GM18951 (cell line): Measurements from ENCODE around the gene PRELID3B.
A peak's percentile ranks its signal among the peaks of the same experiment; 100 is the strongest.

Experiments
- POLR2A ChIP-seq: IDR thresholded peaks from 4 replicates; pipeline ENCODE4 v1.6.1; 2011; ENCODE audit warnings: mild to moderate bottlenecking; ENCODE audit not compliant: insufficient read length, insufficient read depth; ENCODE audit errors: extremely low read depth
- in situ Hi-C: fragments of 300-500 bp; cut with MboI; formaldehyde crosslinking; loops from one replicate; pipeline ENCODE4 v1.12.0; 2022; ENCODE audit warnings: low sequenced_read_pairs, mixed read lengths, inconsistent platforms; ENCODE audit not compliant: unreplicated experiment

The PRELID3B gene

DNA sequence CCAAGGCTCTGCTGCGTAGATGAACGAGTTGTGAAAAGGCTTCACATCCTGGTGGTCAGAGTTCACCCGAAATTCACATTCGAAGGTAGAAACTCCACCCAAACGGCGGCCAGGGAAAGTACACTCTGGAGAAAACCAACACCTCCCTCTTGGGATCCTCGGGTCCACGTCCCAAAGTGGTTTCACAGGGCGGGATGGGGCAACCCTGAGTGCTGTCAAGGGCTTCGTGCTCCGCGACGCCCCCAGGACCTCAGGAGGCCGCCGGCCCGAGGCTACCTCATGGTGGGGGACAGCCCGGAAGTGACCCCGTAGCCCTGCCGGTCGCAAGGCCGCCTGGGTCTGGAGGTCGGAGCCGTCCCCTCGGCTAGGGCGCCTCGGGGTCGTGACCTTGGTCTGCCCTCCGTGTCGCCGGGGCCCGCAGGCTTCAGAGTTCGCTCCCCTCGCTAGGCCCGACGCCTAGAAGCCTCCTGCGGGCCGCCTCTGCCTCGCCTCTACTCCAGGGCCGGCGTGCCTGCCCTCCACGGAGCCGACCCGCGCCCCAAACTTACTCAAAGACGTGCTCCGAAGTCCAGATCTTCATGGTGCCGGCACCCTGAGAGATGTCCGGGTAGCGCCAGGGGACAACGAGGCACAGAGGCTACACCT is at the start of gene PRELID3B:
TSS of gene PRELID3B (minus strand) at position 636 of the 645 bp plus-strand sequence. CDS start at position 580, 56 bp downstream.
- in situ Hi-C loops: no loop called here
- TF ChIP-seq POLR2A: peak; percentile 74

DNA sequence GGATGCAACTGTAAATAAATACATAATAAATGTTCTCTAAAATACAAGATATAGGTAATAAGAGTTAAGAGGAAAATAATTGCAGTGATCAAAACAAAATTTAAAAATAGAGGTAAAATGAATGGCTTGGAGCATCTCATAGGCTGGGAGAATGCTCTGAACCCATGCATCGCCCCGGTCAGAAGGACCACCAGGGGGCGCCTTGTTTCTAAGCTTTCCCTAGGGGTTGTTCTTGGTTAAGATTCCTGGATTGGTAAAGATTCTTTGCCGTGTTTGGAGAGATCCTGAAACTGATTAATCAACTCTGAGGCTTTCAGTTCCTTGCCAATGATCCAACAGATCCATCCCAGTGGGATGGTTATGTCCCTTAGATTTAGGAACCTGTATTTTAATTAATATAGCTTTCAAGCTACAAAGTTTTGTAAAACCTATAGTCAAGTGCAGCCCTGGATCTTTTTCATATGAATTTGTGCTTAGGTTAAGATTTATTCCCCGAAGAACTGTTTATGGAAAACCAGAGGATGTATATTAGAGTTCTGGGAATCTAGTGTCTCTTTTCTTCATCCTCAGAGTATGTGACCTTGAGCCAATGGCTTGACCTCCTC is 45.3 kb upstream of the PRELID3B start:
- in situ Hi-C loops: loop anchor here (5.0 kb wide), 1 partner anchor 119 kb away; no protein-coding TSS in a partner anchor
- TF ChIP-seq POLR2A: no peak

DNA sequence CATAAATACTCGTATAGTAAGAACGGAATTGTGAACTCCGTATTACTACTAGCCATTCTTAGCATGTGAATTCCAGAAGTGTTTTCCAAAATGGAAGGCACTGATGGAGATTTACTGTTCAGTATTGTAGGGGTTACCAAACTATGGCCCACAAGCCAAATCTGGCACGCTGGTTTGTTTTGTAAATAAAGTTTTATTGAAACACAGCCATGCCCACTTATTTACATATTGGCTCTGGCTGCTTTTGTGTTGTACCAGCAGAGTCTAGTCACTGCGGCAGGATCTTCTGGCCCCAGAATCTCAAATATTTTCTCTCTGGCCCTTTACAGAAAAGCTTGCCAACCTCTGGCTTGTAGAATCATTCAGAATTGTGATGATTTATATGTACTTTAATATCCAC is 44.3 kb upstream of the PRELID3B start:
- no peak for TF ChIP-seq POLR2A
- in situ Hi-C loops: loop anchor here (5.0 kb wide), 1 partner anchor 120 kb away; no protein-coding TSS in a partner anchor

DNA sequence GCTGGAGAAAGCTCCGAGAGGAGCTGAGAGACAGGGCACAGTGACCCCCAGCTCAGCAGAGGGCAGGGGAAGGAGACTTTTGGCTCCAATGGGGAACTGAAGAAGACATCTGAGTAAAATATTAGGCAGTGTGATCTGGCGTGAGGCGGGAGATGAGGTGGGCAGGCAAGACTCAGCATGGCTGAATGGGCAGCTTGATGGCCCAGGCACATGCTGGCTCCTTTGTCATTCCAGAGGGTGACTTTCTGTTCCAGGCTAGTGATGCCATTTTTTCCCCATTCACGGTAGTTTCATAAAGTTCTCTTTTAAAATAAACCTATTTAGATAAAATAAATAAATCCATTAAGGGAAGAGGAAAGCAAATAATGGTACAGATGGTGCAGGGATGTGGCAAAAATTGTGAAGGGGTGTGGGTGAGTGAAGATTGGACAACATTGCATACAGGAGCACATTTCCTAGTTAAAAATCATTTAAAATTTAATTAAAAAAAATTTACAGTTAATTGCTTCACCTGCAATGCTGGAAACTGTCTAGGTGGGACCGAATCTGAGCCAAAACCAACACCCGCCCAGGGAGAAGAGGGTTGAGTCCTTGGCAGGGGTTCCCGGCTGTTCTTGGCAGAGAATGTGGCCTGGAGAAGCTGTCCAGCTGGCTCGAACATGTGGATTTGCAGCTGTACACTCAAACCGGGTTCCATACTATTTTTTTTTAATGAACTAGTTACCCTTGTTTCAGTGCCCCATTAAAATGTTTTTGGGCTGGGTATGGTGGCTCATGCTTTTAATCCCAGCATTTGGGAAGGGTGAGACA is 41.7 kb upstream of the PRELID3B start:
- no peak for TF ChIP-seq POLR2A
- in situ Hi-C loops: no loop called here

GRCh38 chr20:59082981-59083380 is 40.4 kb upstream of the PRELID3B start:
- TF ChIP-seq POLR2A: no peak
- in situ Hi-C loops: no loop called here

DNA sequence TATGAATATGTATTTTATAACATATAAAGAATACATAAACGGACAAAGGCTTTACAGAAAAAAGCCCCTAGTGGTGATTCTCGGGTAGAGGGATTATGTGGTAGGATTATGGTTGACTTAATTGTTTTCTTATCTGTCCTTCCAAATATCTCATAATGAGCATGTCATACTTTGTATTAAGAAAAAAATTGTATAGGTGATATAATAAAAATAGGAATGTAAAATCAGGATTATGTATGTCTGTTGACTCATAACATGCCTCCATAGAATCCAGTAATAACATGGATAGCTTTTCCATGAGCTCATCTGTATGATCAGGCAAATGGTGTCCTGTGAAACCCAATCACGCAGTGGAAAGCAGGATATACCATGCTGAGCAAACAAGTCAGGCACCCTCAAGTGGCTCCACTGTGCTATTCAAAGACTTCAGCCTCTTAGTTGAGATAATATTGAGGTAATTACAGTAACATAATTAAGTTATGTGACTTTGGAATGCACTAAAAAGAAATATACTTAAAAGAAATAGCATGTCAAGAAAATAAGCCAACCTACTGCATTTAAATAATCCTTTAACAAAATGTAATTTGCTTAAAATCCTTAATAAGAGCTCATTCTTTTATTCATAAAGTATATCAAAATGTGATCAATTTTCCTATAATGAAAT is 39.6 kb upstream of the PRELID3B start:
- in situ Hi-C loops: no loop called here

DNA sequence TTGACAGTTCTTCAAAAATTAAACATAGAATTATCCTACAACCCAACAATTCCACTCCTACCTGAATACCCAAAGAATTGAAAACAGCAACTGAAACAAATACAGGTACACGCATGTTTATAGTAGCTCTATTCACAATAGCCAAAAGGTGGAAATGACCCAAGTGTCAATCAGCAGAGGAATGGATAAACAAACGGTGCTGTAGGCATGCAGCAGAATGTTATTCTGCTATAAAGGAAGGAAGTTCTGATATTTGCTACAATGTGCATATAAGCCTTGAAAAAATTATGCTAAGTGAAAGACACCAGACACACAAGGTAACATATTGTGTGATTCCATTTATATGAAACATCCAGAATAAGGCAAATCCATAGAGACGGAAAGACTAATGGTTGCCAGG is 38.5 kb upstream of the PRELID3B start:
- TF ChIP-seq POLR2A: no peak
- in situ Hi-C loops: no loop called here

More for the DNA sequence above, 39.6 kb upstream of the PRELID3B start:
- no peak for TF ChIP-seq POLR2A

GRCh38 chr20:59078231-59078630 is 35.6 kb upstream of the PRELID3B start:
- in situ Hi-C loops: no loop called here
- no peak for TF ChIP-seq POLR2A

DNA sequence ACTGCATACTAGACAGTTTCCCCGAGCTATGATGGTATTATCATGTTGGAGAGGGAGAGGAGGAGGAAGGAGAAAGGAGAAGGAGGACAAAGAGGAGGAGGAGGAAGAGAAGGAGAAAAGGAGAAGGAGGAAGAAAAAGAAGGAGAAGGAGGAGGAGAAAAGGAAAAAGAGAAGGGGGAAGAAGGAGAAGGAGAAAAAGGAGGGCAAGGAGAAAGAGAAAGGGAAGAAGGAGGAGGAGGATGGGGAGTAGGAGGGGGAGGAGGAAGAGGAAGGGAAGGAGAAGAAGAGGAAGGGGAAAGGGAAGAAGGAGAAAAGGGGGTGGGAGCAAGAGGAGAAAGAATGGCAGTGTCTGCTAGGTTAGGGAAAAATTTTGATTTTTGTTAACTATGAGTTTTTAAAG is 35.1 kb upstream of the PRELID3B start:
- no peak for TF ChIP-seq POLR2A
- in situ Hi-C loops: no loop called here

DNA sequence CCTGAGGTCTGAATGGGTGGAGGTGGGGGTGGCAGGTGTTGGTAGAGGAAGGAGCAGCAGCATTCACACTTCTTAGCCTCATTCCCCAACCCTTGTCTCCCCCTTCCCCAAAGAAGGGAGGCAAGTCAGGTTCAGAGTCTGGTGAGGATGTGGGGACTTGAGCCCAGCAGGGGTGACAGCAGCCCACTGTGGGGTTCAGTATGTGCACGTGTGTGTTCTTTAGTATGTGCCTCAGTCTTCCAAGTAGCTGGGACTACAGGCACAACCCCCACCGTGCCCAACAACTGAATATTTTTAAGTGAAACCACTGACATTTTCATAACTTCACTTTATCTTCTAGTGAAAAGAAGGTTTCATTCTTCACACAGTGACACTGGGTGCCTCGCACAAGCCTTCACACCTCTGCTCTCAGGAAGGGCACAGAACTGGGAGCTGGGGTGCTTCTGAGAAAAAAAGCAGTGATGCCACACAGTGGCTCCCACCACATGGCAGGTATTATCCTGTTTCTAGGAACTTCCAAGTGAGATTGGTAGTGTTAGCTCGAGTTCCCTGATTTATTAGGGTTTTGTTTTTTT is 33.4 kb upstream of the PRELID3B start:
- no peak for TF ChIP-seq POLR2A
- in situ Hi-C loops: no loop called here

GRCh38 chr20:59074456-59074855 is 31.9 kb upstream of the PRELID3B start:
- no peak for TF ChIP-seq POLR2A
- in situ Hi-C loops: no loop called here

DNA sequence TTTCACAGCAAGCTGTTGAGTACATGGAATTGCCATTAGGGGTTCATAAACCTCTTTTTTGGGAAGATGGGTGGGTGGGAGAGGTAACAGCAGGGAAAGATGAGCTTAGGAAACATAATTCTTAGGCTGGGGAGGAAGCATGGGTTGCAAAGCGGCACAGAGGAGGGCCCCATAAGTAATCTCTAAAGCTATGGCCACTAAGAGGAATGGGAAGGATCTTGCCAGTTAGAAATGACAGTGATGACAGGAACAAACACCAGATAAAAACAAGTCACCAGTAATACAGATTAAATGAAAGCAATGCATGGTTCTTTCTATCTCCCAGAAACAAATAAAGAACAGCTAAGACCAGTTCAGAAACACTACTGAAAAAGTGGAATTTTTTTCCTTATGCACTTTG is 31.0 kb upstream of the PRELID3B start:
- TF ChIP-seq POLR2A: no peak
- in situ Hi-C loops: no loop called here

GRCh38 chr20:59071216-59071615 is 28.6 kb upstream of the PRELID3B start:
- in situ Hi-C loops: no loop called here
- TF ChIP-seq POLR2A: no peak
